Measurements from ENCODE around the gene PDSS2. TPM values are rescaled to one million over a fixed set of nuclear protein-coding genes. Genes with fewer than 3 reads are reported as not detected.

The PDSS2 gene
- total and polyA plus RNA-seq, 2 of the 8 experiments (the other 6 are each of a cell fraction or from before 2014, with no cell fraction given) = 10.7 to 16.1 TPM

- Histone ChIP-seq H2BK12ac (ENCODE audit: low read depth, low read length) (no peak overlapping the region), H3K9ac (replicated peaks in 1 of 4; ENCODE audit: extremely low read depth in 1 of 4, low read depth in 3 of 4, low read length in 3 of 4) (no peak overlapping the region), H2BK15ac (ENCODE audit: low read length) (no peak overlapping the region), H3K14ac (ENCODE audit: insufficient read length) (no peak overlapping the region), H2BK20ac (ENCODE audit: low read length) (no peak overlapping the region), H2BK120ac (replicated peaks; ENCODE audit: low read depth, low read length) (no peak overlapping the region), H3K79me2 (ENCODE audit: control insufficient read depth in 1 of 2, insufficient read depth in 2 of 2, low read length in 2 of 2) (no peaks in the 10 kb centered on the region), H2AK5ac (ENCODE audit: low read depth, low read length) (no peak overlapping the region), H2BK5ac (ENCODE audit: low read depth, low read length) (no peak overlapping the region), H3K56ac (replicated peaks; ENCODE audit: insufficient read length, low read depth, low read length) (no peak overlapping the region), H3K27ac (ENCODE audit: low read depth, low read length) (no peak overlapping the region), H3K4me3 (ENCODE audit: extremely low read depth in 1 of 4, insufficient read depth in 2 of 4, low read depth in 3 of 4, low read length in 4 of 4) (no peak overlapping the region), H3K4ac (replicated peaks; ENCODE audit: insufficient read length, low read depth, low read length) (no peak overlapping the region), H4K91ac (replicated peaks; ENCODE audit: insufficient read length, low read length) (no peak overlapping the region), H4K8ac (ENCODE audit: extremely low read depth, insufficient read depth, low read length) (no peak overlapping the region), H3K9me3 (ENCODE audit: insufficient read depth in 2 of 2, low read depth in 1 of 2, low read length in 1 of 2) (no peaks in the 10 kb centered on the region), H3K27me3 (replicated peaks in 1 of 4; ENCODE audit: control insufficient read depth in 3 of 4, extremely low read depth in 1 of 4, insufficient read depth in 3 of 4, low read length in 3 of 4) (no peaks in the 10 kb centered on the region), H3K23me2 (ENCODE audit: low read depth, low read length) (no peaks in the 10 kb centered on the region), H4K5ac (ENCODE audit: insufficient read length, low read depth, low read length) (no peak overlapping the region), H4K20me1 (replicated peaks in 1 of 2; ENCODE audit: control insufficient read depth in 1 of 2, insufficient read depth in 2 of 2, low read length in 2 of 2) (no peaks in the 10 kb centered on the region), H3K23ac (ENCODE audit: insufficient read length) (no peak overlapping the region), H3K4me1 (replicated peaks in 1 of 4; ENCODE audit: control insufficient read depth in 3 of 4, insufficient read depth in 4 of 4, low read length in 3 of 4) (peaks cover 0 to 3% (median 1%) of the 10 kb centered on the region in 4 experiments; a peak in 2 of 7 replicates), H2AFZ (ENCODE audit: low read length) (no peak overlapping the region), H3K36me3 (ENCODE audit: control insufficient read depth in 2 of 4, insufficient read depth in 4 of 4, low read length in 3 of 4) (no peaks in the 10 kb centered on the region), H3K4me2 (ENCODE audit: insufficient read depth in 1 of 2, low read depth in 2 of 2, low read length in 2 of 2) (no peak overlapping the region), H3K18ac (ENCODE audit: extremely low read depth, low read length) (no peak overlapping the region), H3K79me1 (ENCODE audit: low read depth, low read length) (no peaks in the 10 kb centered on the region)
- POLR2A ChIA-PET (ENCODE audit: partially characterized antibody) = interaction anchor here (0.5 to 0.6 kb wide), 2 partner anchors 8 to 651 kb away, joined by 3 read pairs; no protein-coding TSS in a partner anchor
- CTCF ChIA-PET (ENCODE audit: partially characterized antibody) = interaction anchor here (0.8 to 1.2 kb wide), 7 partner anchors 9 to 389 kb away, joined by 3 to 5 read pairs (median 3); no protein-coding TSS in a partner anchor
- FAIRE-seq (no peak), DNase-seq (ENCODE audit: low read depth in 1 of 2, low spot score in 2 of 2) (no peak)
- TF ChIP-seq ASH2L (IDR thresholded peaks at IDR 0.05; ENCODE audit: low read length) (no peak), CHD1 (IDR thresholded peaks at IDR 0.05; ENCODE audit: low read depth, low read length) (no peak), CREB1 (IDR thresholded peaks at IDR 0.05) (no peak), SIRT6 (IDR thresholded peaks at IDR 0.05; ENCODE audit: low read length) (no peak), YY1 (IDR thresholded peaks at IDR 0.05; ENCODE audit: low read depth, low read length) (no peak), JUND (IDR thresholded peaks at IDR 0.05; ENCODE audit: low read length) (no peak), RXRA (IDR thresholded peaks at IDR 0.05; ENCODE audit: insufficient read depth, low read depth, low read length) (no peak), TEAD4 (IDR thresholded peaks at IDR 0.05; ENCODE audit: low read depth, low read length) (no peak), KDM1A (IDR thresholded peaks at IDR 0.05; ENCODE audit: borderline replicate concordance, low read length) (no peak), CBX5 (IDR thresholded peaks at IDR 0.05; ENCODE audit: low read depth, low read length) (no peak), SIX5 (IDR thresholded peaks at IDR 0.05; ENCODE audit: low read depth, low read length) (no peak), RBBP5 (IDR thresholded peaks at IDR 0.05; ENCODE audit: borderline replicate concordance, low read depth, low read length) (no peak), BRCA1 (IDR thresholded peaks at IDR 0.05; ENCODE audit: low read depth, low read length) (no peak), CTBP2 (IDR thresholded peaks at IDR 0.05; ENCODE audit: borderline replicate concordance, insufficient read depth, insufficient read length, low read length) (no peak), JUN (IDR thresholded peaks at IDR 0.05; ENCODE audit: low read depth, low read length) (no peak)
- TF ChIP-seq, protein P1, sequence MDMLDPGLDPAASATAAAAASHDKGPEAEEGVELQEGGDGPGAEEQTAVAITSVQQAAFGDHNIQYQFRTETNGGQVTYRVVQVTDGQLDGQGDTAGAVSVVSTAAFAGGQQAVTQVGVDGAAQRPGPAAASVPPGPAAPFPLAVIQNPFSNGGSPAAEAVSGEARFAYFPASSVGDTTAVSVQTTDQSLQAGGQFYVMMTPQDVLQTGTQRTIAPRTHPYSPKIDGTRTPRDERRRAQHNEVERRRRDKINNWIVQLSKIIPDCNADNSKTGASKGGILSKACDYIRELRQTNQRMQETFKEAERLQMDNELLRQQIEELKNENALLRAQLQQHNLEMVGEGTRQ (IDR thresholded peaks at IDR 0.05; ENCODE audit: low read length) = no peak
Observed at GRCh38 chr6:107266563-107266962, 192.8 kb downstream of the PDSS2 start.
